Astrocyte of the cerebellum (primary cell): ENCODE data around the gene ITGA1.

Source experiments
- DNase-seq: peaks from one replicate; pipeline ENCODE4 v3.0.0-alpha.2; 2011; ENCODE audit warnings: low read depth
- H3K4me3 ChIP-seq: 2 replicates; pipeline ENCODE4 v1.5.1; 2011; ENCODE audit warnings: mild to moderate bottlenecking, low read depth, low read length, moderate library complexity
- CTCF ChIP-seq: IDR thresholded peaks from 2 replicates; pipeline ENCODE4 v1.5.1; 2012; ENCODE audit warnings: low read length, low read depth, moderate library complexity, mild to moderate bottlenecking; ENCODE audit errors: missing control alignments
- in situ Hi-C: cut with HindIII; loops from 2 replicates; pipeline ENCODE4 v1.10.0; 2017; ENCODE audit warnings: low sequenced_read_pairs

ITGA1 gene

GRCh38 chr5:52827815-52828214, 40.1 kb downstream of the ITGA1 start:
- in situ Hi-C loops = no loop called here
- H3K4me3 ChIP-seq = no peak overlapping the region
- no peak for TF ChIP-seq CTCF
- DNase-seq = no peak

- H3K4me3 ChIP-seq = no peak overlapping the region
- TF ChIP-seq CTCF = no peak
- in situ Hi-C loops = no loop called here
- no peak for DNase-seq
Measured at GRCh38 chr5:52829664-52830063, 41.9 kb downstream of the ITGA1 start.

- DNase-seq = no peak
- no peak overlapping the region for H3K4me3 ChIP-seq
- TF ChIP-seq CTCF = no peak
- in situ Hi-C loops = no loop called here
Measured at GRCh38 chr5:52830650-52831049, 42.9 kb downstream of the ITGA1 start.

GRCh38 chr5:52831786-52832511, 44.2 kb downstream of the ITGA1 start:
- in situ Hi-C loops = no loop called here
- no peak overlapping the region for H3K4me3 ChIP-seq
- no peak for DNase-seq
- TF ChIP-seq CTCF = no peak

GRCh38 chr5:52834320-52834719, 46.6 kb downstream of the ITGA1 start:
- H3K4me3 ChIP-seq = no peak overlapping the region
- DNase-seq = no peak
- TF ChIP-seq CTCF = no peak
- in situ Hi-C loops = no loop called here

GRCh38 chr5:52837068-52837467, 49.4 kb downstream of the ITGA1 start:
- TF ChIP-seq CTCF = no peak
- in situ Hi-C loops = no loop called here
- DNase-seq = peak; percentile 11
- no peak overlapping the region for H3K4me3 ChIP-seq
